Mammary epithelial cell (primary cell): ENCODE results near the gene ZNF181.

Experiments
- CTCF ChIP-seq, 2 donors: IDR thresholded peaks in 1 of 2; conservative IDR thresholded peaks in 1 of 2; 2 replicates each; pipeline ENCODE4 v1.5.1; 2011 to 2012; ENCODE audit warnings: inconsistent platforms in 2 of 2, low read length in 2 of 2, mild to moderate bottlenecking in 2 of 2, control low read depth in 1 of 2, low read depth in 1 of 2; ENCODE audit not compliant: insufficient read depth in 1 of 2; ENCODE audit errors: extremely low read depth in 1 of 2
- EZH2 ChIP-seq: IDR thresholded peaks from 2 replicates; pipeline ENCODE4 v1.6.1; 2012; ENCODE audit warnings: low read length, inconsistent platforms, borderline replicate concordance

GRCh38 chr19:34722353-34722752 lies 11.7 kb upstream of the ZNF181 start:
- TF ChIP-seq CTCF (conservative IDR thresholded peaks at IDR 0.05 in 1 of 2, IDR thresholded peaks at IDR 0.05 in 1 of 2; ENCODE audit: extremely low read depth in 1 of 2, insufficient read depth in 1 of 2, low read depth in 1 of 2, low read length in 2 of 2) (no peak), EZH2 (no peak)
